GM12864 (cell line): ENCODE measurements around the gene MTCL3.
"Not testable (repeated sequence)": the region's sequence is repeated elsewhere in the genome, so short reads cannot be mapped to it uniquely, and the experiment has no call there.

ENCODE experiments used
- DNase-seq: peaks from one replicate; pipeline ENCODE4 v3.0.0-alpha.2; 2011; ENCODE audit warnings: low read depth
- H3K4me3 ChIP-seq: 2 replicates; pipeline ENCODE4 v1.5.1; 2011; ENCODE audit warnings: mild to moderate bottlenecking, low read depth, low read length, control low read depth
- CTCF ChIP-seq: IDR thresholded peaks from 2 replicates; pipeline ENCODE4 v1.5.1; 2011; ENCODE audit warnings: low read depth, mild to moderate bottlenecking, moderate library complexity, low read length, control low read depth, inconsistent platforms; ENCODE audit errors: missing control alignments

Gene MTCL3

GRCh38 chr6:127439718-127440117, 79.4 kb downstream of the MTCL3 start:
- DNase-seq: no peak
- TF ChIP-seq CTCF: no peak
- no peak overlapping the region for H3K4me3 ChIP-seq

- no peak for TF ChIP-seq CTCF
- DNase-seq: no peak
- no peak overlapping the region for H3K4me3 ChIP-seq
These were observed 82.5 kb downstream of the MTCL3 start for GRCh38 chr6:127436578-127437110.

- no peak for DNase-seq
- no peak overlapping the region for H3K4me3 ChIP-seq
- no peak for TF ChIP-seq CTCF
These were observed 83.4 kb downstream of the MTCL3 start for GRCh38 chr6:127435626-127436220.

GRCh38 chr6:127434651-127435050, 84.5 kb downstream of the MTCL3 start:
- no peak overlapping the region for H3K4me3 ChIP-seq
- no peak for DNase-seq
- no peak for TF ChIP-seq CTCF

- not testable (repeated sequence) for DNase-seq, H3K4me3 ChIP-seq
These were observed 90.6 kb downstream of the MTCL3 start for GRCh38 chr6:127428562-127428961.

- TF ChIP-seq CTCF: no peak
- no peak for DNase-seq
- H3K4me3 ChIP-seq: no peak overlapping the region
These were observed 95.2 kb downstream of the MTCL3 start for GRCh38 chr6:127423921-127424320.
